ENCODE results near the gene CDH23.

The CDH23 gene

GRCh38 chr10:71697938-71698709 lies 301.4 kb downstream of the CDH23 start:
- no peak for TF ChIP-seq CTCF (IDR thresholded peaks at IDR 0.05)
- DNase-seq = no peak
- no peaks in the 10 kb centered on the region for H3K36me3 ChIP-seq
- H3K27ac ChIP-seq = no peak overlapping the region
- H3K4me3 ChIP-seq = no peak overlapping the region
- H3K27me3 ChIP-seq = peaks cover 0 to 10% of the 10 kb centered on the region in 2 donors
- H3K4me1 ChIP-seq = no peaks in the 10 kb centered on the region
- H3K9me3 ChIP-seq = no peaks in the 10 kb centered on the region
- intact Hi-C loops (cut with DNase I; ENCODE audit: low total_unique reads) = loop anchor here (10.0 kb wide), 1 partner anchor 383 kb away; the partner anchor contains the start of gene SLC29A3

- no peaks in the 10 kb centered on the region for H3K9me3 ChIP-seq
- H3K27ac ChIP-seq = no peak overlapping the region
- H3K4me1 ChIP-seq = no peaks in the 10 kb centered on the region
- no peak for DNase-seq
- no peak overlapping the region for H3K4me3 ChIP-seq
- no peaks in the 10 kb centered on the region for H3K36me3 ChIP-seq
- H3K27me3 ChIP-seq = peaks cover 0 to 10% of the 10 kb centered on the region in 2 donors
- TF ChIP-seq CTCF (IDR thresholded peaks at IDR 0.05) = no peak
- intact Hi-C loops (cut with DNase I; ENCODE audit: low total_unique reads) = loop anchor here (10.0 kb wide), 1 partner anchor 384 kb away; the partner anchor contains the start of gene SLC29A3
These were observed 302.0 kb downstream of the CDH23 start for GRCh38 chr10:71698737-71699136.

- peaks cover 0 to 10% of the 10 kb centered on the region in 2 donors for H3K27me3 ChIP-seq
- intact Hi-C loops (cut with DNase I; ENCODE audit: low total_unique reads) = loop anchor here (5.0 to 10.0 kb wide), 2 partner anchors 111 to 194 kb away; no protein-coding TSS in a partner anchor
- no peak overlapping the region for H3K4me3 ChIP-seq
- no peaks in the 10 kb centered on the region for H3K9me3 ChIP-seq
- no peaks in the 10 kb centered on the region for H3K36me3 ChIP-seq
- DNase-seq = no peak
- H3K27ac ChIP-seq = no peak overlapping the region
- no peak for TF ChIP-seq CTCF (IDR thresholded peaks at IDR 0.05)
- H3K4me1 ChIP-seq = no peaks in the 10 kb centered on the region
These were observed 304.1 kb downstream of the CDH23 start for GRCh38 chr10:71700731-71701368.

GRCh38 chr10:71701496-71702132 lies 304.9 kb downstream of the CDH23 start:
- H3K36me3 ChIP-seq = no peaks in the 10 kb centered on the region
- DNase-seq = no peak
- no peak overlapping the region for H3K4me3 ChIP-seq
- TF ChIP-seq CTCF (IDR thresholded peaks at IDR 0.05) = no peak
- H3K27ac ChIP-seq = no peak overlapping the region
- no peaks in the 10 kb centered on the region for H3K4me1 ChIP-seq
- intact Hi-C loops (cut with DNase I; ENCODE audit: low total_unique reads) = loop anchor here (5.0 to 10.0 kb wide), 2 partner anchors 111 to 193 kb away; no protein-coding TSS in a partner anchor
- peaks cover 0 to 4% of the 10 kb centered on the region in 2 donors for H3K27me3 ChIP-seq
- H3K9me3 ChIP-seq = no peaks in the 10 kb centered on the region

- no peaks in the 10 kb centered on the region for H3K9me3 ChIP-seq
- H3K4me3 ChIP-seq = no peak overlapping the region
- peaks cover 0 to 4% of the 10 kb centered on the region in 2 donors for H3K27me3 ChIP-seq
- H3K4me1 ChIP-seq = no peaks in the 10 kb centered on the region
- H3K36me3 ChIP-seq = no peaks in the 10 kb centered on the region
- DNase-seq = no peak
- intact Hi-C loops (cut with DNase I; ENCODE audit: low total_unique reads) = loop anchor here (5.0 to 10.0 kb wide), 2 partner anchors 109 to 191 kb away; no protein-coding TSS in a partner anchor
- no peak for TF ChIP-seq CTCF (IDR thresholded peaks at IDR 0.05)
- H3K27ac ChIP-seq = no peak overlapping the region
These were observed 306.9 kb downstream of the CDH23 start for GRCh38 chr10:71703577-71703976.
